Lower leg skin (tissue), 4 donors: ENCODE data around the gene CA10. TPM values are rescaled to one million over a fixed set of nuclear protein-coding genes. Genes with fewer than 3 reads are reported as not detected.

Source experiments
- DNase-seq, 2 donors: peaks; one replicate each; pipeline ENCODE4 v3.0.0-alpha.2; 2019; ENCODE audit warnings: low spot score in 2 of 2
- H3K4me3 ChIP-seq: fragments of 200-600 bp; sonication (generic); 2 replicates; pipeline ENCODE4 v1.5.1; 2017; ENCODE audit warnings: mild to moderate bottlenecking, low read depth; ENCODE audit not compliant: poor library complexity, severe bottlenecking
- CTCF ChIP-seq, 3 donors: fragments of 450-650 bp; IDR thresholded peaks; one replicate each; pipeline ENCODE4 v1.5.1; 2016; ENCODE audit warnings: antibody characterized with exemption in 3 of 3, mild to moderate bottlenecking in 3 of 3, moderate library complexity in 2 of 3
- POLR2A ChIP-seq, 2 donors: fragments of 450-650 bp; IDR thresholded peaks; one replicate each; pipeline ENCODE4 v1.6.1; 2016 to 2017; ENCODE audit warnings: antibody characterized with exemption in 2 of 2, mild to moderate bottlenecking in 1 of 2, moderate library complexity in 1 of 2
- WGBS, 2 donors: methylation state at CpG; one replicate each; pipeline ENCODE4 v1.1.5; 2018; 5-methylcytosine and 5-hydroxymethylcytosine counted together
- intact Hi-C: fragments of 100-400 bp; cut with DNase I; formaldehyde crosslinking; loops from one replicate; pipeline ENCODE4 v1.15.0; 2023; ENCODE audit warnings: low total_unique reads
- total RNA-seq, 4 donors: library from RNA; depleted of rRNA; stranded (reverse); fragments of >200 nt; gene quantifications; one replicate each; pipeline ENCODE4 v1.1.0, GENCODE V29; 2016

CA10 gene
- total RNA-seq, 4 donors from 2014 or later = not detected

DNA sequence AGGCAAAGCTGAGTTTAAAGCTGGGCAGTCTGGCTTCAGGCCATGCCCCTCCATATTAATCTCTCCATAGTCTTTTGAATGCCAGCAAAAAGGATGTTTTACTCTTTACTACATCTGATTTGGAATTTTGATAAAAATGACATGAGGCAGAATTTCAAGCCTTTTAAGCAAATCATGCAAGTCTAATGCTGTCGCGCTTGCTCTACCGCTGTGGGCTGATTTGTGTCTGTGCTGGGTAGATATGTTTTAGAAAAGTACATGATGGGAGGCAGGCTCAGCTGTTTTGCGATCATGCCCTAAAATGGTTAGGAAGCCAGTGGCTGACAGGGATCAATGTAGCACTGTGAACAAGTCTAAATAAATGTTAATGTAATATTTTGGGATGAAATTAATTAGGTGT is 311.9 kb downstream of the CA10 start:
- no peak for DNase-seq
- H3K4me3 ChIP-seq = no peak overlapping the region
- intact Hi-C loops = no loop called here
- 71 to 74% methylated on average over 4 of the region's 4 CpGs for WGBS, 2 donors
- TF ChIP-seq CTCF (IDR thresholded peaks at IDR 0.05) (no peak), POLR2A (IDR thresholded peaks at IDR 0.05) (no peak)

DNA sequence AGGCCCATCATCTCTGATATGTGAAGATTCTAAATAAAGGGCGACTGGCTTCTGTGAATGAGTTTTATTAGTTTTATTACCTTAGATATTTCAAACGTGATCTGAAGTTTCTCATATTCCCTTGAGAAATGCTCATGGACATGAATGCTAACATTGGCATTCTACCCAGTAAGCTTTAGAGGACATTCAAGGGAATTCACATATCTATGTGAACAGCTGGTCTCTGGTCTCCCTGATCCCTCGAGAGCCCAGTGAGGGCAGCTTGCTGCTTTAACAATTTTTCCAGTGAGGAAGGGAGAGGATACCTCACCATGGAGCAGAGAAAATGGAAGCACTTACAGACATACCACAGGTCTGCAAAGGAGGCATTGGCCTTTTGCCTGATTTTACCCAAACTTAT is 312.7 kb downstream of the CA10 start:
- 50 to 63% methylated on average over 3 of the region's 3 CpGs for WGBS, 2 donors
- intact Hi-C loops = no loop called here
- DNase-seq = no peak
- TF ChIP-seq POLR2A (IDR thresholded peaks at IDR 0.05) = no peak
- no peak for TF ChIP-seq CTCF (IDR thresholded peaks at IDR 0.05)
- no peak overlapping the region for H3K4me3 ChIP-seq

DNA sequence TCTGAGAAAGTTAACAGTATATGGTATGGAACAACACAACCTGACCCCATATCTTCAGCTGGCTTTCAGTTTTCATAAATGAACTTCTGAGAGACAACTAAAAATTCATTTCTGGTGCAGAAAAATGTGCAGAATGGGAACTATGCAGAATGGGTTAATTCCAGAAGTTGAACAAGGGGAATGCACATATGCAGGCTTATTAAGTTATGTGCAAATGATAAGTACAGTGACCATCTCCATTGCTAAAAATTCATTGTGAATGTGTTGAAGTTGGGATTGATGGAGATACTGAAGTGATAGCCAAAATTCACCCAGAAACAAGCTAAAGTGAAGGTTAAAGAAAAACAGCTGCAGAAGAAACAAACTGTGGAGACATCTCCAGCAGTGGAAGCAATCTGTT is 315.8 kb downstream of the CA10 start:
- DNase-seq = no peak
- intact Hi-C loops = no loop called here
- no peak overlapping the region for H3K4me3 ChIP-seq
- no peak for TF ChIP-seq CTCF (IDR thresholded peaks at IDR 0.05)

DNA sequence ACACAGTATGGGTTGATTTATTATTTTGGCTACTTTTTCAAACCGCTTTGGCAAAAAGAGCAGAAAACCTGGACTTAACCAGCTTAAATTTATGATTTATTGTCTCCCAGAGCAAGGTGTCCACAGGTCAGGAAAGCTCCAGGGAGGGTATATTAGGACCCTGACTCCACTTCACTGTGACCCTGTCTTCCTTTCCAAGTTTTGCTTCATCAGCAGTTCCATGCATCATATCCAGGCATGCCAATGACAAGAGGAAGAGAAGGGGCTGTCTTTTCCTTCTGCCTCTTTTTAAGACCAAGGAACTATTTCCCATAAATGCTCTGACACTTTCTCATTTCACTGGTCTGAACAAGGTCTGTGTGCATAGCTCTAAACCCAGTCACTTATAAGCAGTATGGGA is 316.8 kb downstream of the CA10 start:
- TF ChIP-seq POLR2A (IDR thresholded peaks at IDR 0.05) = no peak
- TF ChIP-seq CTCF (IDR thresholded peaks at IDR 0.05) = no peak
- no peak for DNase-seq
- intact Hi-C loops = no loop called here
- 78 to 83% methylated on average over 1 of the region's 1 CpG for WGBS, 2 donors
- H3K4me3 ChIP-seq = no peak overlapping the region

DNA sequence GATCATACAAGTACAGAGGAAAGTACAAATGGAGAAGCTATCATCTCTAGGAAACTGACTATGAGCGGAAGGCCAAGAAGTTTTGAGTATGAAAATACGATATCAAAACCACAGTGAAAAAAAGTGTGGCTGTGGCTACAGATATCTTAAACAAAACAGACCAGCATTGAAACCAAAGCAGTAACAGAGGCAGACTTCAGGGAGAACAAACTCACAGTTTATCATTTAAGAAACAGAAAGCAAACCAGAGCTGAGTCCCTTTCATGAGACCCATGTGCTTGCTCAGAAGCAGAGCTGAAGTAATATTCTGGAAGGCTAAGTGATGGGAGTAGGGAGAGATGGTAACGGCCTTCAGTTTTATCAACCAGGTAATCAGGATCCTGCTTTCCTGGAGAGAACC is 317.8 kb downstream of the CA10 start:
- no peak overlapping the region for H3K4me3 ChIP-seq
- DNase-seq = no peak
- intact Hi-C loops = no loop called here
- TF ChIP-seq POLR2A (IDR thresholded peaks at IDR 0.05) = no peak
- TF ChIP-seq CTCF (IDR thresholded peaks at IDR 0.05) = no peak
- 83 to 88% methylated on average over 3 of the region's 3 CpGs for WGBS, 2 donors

GRCh38 chr17:51833620-51834019 is 324.9 kb downstream of the CA10 start:
- no peak for DNase-seq
- WGBS, 2 donors = 71 to 75% methylated on average over 3 of the region's 3 CpGs
- intact Hi-C loops = no loop called here
- no peak overlapping the region for H3K4me3 ChIP-seq
- TF ChIP-seq CTCF (IDR thresholded peaks at IDR 0.05) = no peak
- TF ChIP-seq POLR2A (IDR thresholded peaks at IDR 0.05) = no peak
